IPS-15b (cell line): Measurements from ENCODE around the gene DCTN5.
"Not testable (repeated sequence)": the region's sequence is repeated elsewhere in the genome, so short reads cannot be mapped to it uniquely, and the experiment has no call there.

Experiments
- H3K27me3 ChIP-seq: one replicate; pipeline ENCODE4 v1.6.1; 2013; ENCODE audit warnings: low read length; ENCODE audit not compliant: control insufficient read depth, insufficient read depth
- H3K36me3 ChIP-seq: one replicate; pipeline ENCODE4 v1.6.1; 2013; ENCODE audit warnings: low read length; ENCODE audit not compliant: control insufficient read depth, insufficient read depth
- H3K4me1 ChIP-seq: one replicate; pipeline ENCODE4 v1.6.1; 2013; ENCODE audit warnings: mild to moderate bottlenecking, low read length; ENCODE audit not compliant: control insufficient read depth, insufficient read depth
- H3K4me3 ChIP-seq: one replicate; pipeline ENCODE4 v1.5.1; 2013; ENCODE audit warnings: low read depth, low read length
- H3K9ac ChIP-seq: one replicate; pipeline ENCODE4 v1.6.1; 2013; ENCODE audit warnings: low read depth, mild to moderate bottlenecking, low read length
- H3K9me3 ChIP-seq: one replicate; pipeline ENCODE4 v1.6.1; 2013; ENCODE audit warnings: mild to moderate bottlenecking, low read length; ENCODE audit not compliant: control insufficient read depth, insufficient read depth

Gene DCTN5

DNA sequence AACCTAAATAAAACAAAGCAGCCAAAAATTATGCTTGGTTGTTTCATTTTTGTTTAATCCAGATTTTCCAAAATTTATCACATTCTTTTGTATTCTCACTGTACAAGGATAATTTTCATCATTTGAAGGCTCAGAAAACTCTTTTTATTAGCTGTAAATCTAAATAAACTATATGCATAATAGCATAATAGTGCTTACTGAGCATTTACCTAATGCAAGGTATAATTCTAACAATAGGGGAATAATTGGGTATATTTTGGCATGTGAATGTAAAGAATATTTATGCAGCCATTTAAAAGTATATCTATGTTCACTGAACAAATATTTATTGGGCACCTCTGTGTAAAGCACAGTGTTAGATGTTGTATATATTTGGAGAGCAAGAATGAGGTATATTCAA is 17.2 kb upstream of the DCTN5 start:
- no peak overlapping the region for H3K9ac ChIP-seq
- H3K4me1 ChIP-seq, result no peaks in the 10 kb centered on the region
- H3K27me3 ChIP-seq, result no peaks in the 10 kb centered on the region
- no peak overlapping the region for H3K4me3 ChIP-seq
- peaks cover 34% of the 10 kb centered on the region for H3K36me3 ChIP-seq
- no peaks in the 10 kb centered on the region for H3K9me3 ChIP-seq

DNA sequence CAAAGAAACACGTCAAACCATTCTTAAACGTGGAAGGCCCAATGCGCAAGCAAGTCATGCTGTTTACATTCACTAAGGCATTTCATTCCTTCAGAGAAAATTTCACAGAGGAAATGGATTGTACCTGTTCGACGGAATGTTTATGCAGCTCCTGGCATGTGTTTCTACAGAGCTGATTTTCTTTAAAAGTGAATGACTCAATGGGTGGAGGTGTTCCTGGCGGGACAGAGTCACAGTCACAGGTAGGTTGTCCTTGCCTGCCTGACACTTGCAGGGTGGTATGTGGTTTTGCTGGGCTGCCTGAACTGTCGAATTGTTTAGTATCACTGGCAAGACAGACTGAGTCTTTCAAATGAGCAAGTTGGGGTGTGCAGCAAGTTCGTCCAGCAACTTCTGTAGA is 11.8 kb upstream of the DCTN5 start:
- no peak overlapping the region for H3K4me3 ChIP-seq
- peaks cover 31% of the 10 kb centered on the region for H3K36me3 ChIP-seq
- no peak overlapping the region for H3K9ac ChIP-seq
- H3K27me3 ChIP-seq, result no peaks in the 10 kb centered on the region
- H3K4me1 ChIP-seq, result no peaks in the 10 kb centered on the region
- H3K9me3 ChIP-seq, result no peaks in the 10 kb centered on the region

DNA sequence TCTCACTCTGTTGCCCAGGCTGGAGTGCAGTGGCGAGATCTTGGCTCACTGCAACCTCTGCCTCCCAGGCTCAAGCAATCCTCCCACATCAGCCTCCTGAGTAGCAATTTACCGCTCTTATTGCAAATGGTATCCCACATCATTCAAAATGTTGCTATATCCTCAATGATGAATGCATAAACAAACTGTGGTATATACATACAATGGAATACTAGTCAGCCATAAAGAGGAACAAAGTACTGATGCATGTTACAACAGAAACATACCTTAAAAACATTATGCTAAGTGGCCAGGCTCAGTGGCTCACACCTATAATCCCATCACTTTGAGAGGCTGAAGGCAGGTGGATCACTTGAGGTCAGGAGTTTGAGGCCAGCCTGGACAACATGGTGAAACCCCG is 9.4 kb upstream of the DCTN5 start:
- H3K4me3 ChIP-seq, H3K9me3 ChIP-seq, H3K27me3 ChIP-seq, H3K4me1 ChIP-seq, H3K9ac ChIP-seq: not testable (repeated sequence)
- H3K36me3 ChIP-seq, result peaks cover 24% of the 10 kb centered on the region

DNA sequence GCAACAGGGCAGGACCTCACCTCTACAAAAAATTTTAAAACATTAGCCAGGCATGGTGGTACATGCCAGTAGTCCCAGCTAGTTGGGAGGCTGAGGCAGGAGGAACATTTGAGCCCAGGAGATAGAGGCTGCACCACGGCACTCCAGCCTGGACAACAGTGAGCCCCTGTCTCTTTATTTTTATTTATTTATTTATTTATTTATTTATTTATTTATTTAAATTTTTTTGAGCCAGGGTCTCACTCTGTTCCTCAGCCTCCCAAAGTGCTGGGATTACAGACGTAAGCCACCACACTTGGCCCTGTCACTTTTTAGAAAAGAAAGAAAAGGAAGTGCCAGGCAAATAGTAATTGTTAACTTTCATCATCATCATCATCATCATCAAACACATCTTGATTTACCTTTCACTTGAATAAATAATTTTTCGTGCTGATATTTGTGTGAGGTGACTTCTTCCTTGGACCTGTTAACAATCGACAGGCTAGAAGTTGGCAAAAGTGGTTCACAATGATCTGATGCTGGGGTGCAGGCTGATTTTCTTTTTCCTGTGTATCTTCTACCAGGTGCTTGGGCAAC is 6.7 kb upstream of the DCTN5 start:
- Histone ChIP-seq H3K9ac (no peak overlapping the region), H3K27me3 (no peaks in the 10 kb centered on the region), H3K4me3 (no peak overlapping the region), H3K4me1 (no peaks in the 10 kb centered on the region), H3K9me3 (no peaks in the 10 kb centered on the region), H3K36me3 (peaks cover 16% of the 10 kb centered on the region)

DNA sequence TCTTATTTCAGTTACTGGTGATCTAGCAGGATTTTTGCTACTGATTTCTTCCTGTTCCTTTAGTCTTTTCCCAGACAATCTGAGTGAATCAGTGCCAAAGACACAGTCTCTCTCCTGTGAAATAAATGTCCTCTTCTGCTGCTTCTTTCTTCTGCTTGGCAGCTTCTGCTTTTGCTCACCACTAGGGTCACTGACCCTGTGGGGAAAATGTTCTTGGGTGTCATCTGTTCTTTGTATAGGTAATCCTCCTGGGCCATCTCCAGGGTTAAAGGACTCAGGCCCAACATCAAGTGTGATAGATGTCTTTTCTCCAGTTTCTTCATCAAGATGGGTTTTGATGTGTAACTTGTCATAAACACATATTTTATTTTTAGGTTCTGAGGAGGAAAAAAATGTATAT is 5.3 kb upstream of the DCTN5 start:
- Histone ChIP-seq H3K4me1 (no peaks in the 10 kb centered on the region), H3K4me3 (no peak overlapping the region), H3K27me3 (no peaks in the 10 kb centered on the region), H3K9ac (no peak overlapping the region), H3K9me3 (no peaks in the 10 kb centered on the region), H3K36me3 (peaks cover 8% of the 10 kb centered on the region)

DNA sequence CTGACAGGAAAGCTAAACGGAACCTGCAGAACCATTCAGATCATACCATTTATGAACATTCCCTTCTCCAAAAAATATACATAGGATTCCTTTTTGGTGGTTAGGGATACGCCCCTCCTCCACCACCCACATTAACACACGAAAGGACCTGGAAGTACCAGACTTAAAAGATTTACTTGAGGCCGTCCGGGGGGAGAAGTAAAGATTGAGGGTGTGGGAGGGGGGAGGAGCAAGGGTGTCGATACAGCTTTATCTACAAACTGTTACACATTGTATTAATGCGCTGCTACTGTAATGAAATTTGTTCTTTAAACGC is 693 bp upstream of the DCTN5 start:
- Histone ChIP-seq H3K9ac (peak overlapping the region; percentile 93), H3K9me3 (no peaks in the 10 kb centered on the region), H3K36me3 (no peaks in the 10 kb centered on the region), H3K4me1 (no peaks in the 10 kb centered on the region), H3K4me3 (peak overlapping the region; percentile 99), H3K27me3 (no peaks in the 10 kb centered on the region)

DNA sequence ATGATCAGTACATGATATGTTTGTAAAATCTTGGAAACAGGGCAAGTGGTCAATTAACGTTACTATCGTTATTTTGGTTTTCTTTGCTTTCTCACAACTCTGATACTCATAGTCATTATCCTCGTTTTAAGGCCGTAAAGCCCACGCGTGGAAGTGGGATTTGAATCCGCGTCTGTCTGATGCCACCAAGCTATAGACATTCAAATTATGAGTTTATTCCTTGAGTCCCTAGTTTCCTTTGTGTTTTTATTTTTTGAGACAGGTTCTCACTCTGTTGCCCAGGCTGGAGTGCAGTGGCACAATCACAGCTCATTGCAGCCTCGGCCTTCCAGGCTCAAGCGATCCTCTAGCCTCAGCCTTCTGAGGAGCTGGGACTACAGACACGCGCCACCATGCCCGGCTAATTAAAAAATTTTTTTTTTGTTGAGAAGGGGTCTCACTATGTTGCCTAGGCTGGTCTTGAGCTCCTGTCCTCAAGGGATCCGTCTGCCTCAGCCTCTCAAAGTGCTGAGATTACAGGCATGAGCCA is 1.0 kb downstream of the DCTN5 start:
- peaks cover 3% of the 10 kb centered on the region for H3K36me3 ChIP-seq

DNA sequence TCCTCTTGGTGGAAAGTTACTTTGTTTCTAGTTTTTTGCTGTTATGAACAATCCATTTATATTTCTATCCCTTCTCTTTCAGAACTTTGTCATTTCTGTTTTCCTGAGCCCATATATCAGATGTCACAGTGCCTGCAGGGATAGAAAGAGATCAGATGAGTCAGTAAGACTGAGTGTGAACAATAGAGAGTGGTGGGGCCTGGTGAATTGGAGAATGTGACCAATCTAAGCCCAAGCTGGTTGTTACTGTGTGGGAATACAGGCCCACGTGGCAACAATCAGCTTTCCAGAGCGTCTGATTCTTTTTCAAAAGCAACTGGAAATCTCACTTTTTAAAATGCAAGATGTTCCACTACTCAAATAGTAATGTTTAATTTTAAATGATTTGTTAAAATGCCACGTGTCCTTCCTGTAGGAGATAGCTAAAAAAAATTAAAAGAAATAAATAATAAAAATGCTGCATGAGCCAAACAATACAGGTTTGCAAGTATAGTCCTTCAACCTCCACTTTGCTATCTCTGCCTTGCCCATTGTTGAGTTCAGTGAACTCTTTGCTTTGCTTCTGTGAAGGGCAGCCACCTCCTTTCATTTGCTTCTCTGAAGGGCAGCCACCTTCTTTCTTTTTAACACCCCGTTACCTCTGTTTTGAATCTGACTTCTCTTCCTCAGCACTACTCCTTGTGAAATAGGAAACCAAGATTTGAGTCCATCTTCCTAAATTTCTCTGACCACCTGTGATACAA is 9.6 kb downstream of the DCTN5 start:
- Histone ChIP-seq H3K9ac (no peak overlapping the region), H3K4me1 (no peaks in the 10 kb centered on the region), H3K27me3 (no peaks in the 10 kb centered on the region), H3K9me3 (no peaks in the 10 kb centered on the region), H3K36me3 (peaks cover 7% of the 10 kb centered on the region), H3K4me3 (no peak overlapping the region)

More for the DNA sequence above, 1.0 kb downstream of the DCTN5 start:
- peak overlapping the region; percentile 81 for H3K9ac ChIP-seq
- H3K9me3 ChIP-seq, result no peaks in the 10 kb centered on the region
- no peaks in the 10 kb centered on the region for H3K27me3 ChIP-seq
- H3K4me3 ChIP-seq, result peak overlapping the region; percentile 99
- no peaks in the 10 kb centered on the region for H3K4me1 ChIP-seq

DNA sequence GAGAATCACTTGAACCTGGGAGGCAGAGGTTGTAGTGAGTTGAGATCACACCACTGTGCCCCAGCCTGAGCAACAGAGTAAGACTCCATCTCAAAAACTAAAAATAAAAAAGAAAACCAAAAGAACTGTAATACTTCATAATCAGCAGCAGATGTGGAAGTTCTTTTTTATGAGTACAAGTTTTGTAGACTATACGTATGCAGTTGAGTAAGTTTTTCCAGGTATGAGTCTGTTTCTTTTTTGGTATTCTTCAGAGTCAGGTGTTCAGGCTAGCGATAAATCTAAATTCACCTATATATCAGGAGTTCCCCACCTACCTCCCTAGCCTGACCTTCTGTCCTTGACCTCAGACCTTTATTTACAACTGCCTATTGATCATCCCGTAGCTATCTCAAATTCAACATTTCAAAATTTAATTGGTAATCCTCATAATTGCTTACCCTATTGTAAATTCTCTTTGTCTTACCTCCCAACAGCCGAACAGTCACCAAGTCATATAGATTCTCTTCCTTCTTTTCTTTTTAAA is 10.7 kb downstream of the DCTN5 start:
- Histone ChIP-seq H3K9me3 (no peaks in the 10 kb centered on the region), H3K4me1 (no peaks in the 10 kb centered on the region), H3K36me3 (peaks cover 6% of the 10 kb centered on the region), H3K9ac (no peak overlapping the region), H3K27me3 (no peaks in the 10 kb centered on the region), H3K4me3 (no peak overlapping the region)

DNA sequence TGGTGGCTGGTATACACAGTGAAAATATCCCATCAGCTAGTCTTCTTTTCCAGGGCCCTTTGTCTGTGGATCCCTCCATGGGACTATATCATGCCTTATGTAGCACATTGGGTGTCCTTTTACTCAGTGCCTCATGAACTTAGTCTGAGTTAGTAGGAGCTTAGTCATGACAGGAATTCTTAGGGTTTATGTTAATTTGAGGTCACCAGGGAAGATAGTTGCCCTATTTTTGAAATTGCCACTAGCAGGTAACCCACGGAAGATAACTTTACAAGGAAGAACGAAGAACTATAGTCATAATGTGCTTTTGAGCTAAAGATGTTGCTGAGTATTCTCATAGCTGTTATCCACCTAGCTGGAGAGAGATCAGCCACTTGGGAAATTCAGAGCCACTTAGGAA is 22.7 kb downstream of the DCTN5 start:
- Histone ChIP-seq H3K36me3 (peaks cover 25% of the 10 kb centered on the region), H3K9ac (no peak overlapping the region), H3K9me3 (no peaks in the 10 kb centered on the region), H3K4me3 (no peak overlapping the region), H3K4me1 (no peaks in the 10 kb centered on the region), H3K27me3 (no peaks in the 10 kb centered on the region)

DNA sequence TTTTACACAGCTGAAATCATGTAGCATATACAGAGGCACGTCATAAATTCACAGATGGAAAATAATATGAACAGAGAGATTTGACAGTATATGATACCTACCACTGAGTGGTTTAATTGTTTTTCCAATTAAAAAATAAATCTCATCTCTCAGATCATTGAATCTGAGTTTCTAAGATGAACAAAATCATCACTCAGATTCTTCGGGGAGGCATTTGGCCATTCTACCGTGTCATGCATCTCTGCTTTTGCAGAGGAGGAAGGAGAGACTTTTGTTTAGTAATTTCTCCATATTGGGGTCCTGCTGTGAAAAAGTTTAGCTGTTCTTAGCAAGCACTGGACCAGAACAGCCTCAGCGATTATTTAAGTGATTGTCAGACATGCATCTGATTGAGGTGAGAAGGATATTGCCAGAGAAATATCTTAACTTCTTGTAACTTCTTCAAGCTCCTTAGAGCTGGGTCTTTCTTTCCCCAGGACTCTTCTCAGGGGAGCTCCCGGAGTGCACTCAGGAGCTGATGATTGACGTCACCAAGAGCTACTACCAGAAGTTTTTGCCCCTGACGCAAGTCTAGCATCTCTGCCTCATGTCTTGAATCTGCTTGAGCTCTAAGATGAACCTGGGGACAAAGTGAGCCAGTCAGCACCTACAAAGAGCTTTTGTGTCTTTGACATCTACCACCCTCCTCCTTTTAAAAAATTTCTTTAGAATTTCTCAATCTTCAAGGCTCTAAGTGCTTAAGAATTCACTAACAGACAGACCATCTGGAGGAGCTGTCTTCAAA is 25.5 kb downstream of the DCTN5 start:
- H3K9me3 ChIP-seq, result no peaks in the 10 kb centered on the region
- no peaks in the 10 kb centered on the region for H3K27me3 ChIP-seq
- no peak overlapping the region for H3K9ac ChIP-seq
- peaks cover 20% of the 10 kb centered on the region for H3K36me3 ChIP-seq
- no peaks in the 10 kb centered on the region for H3K4me1 ChIP-seq
- H3K4me3 ChIP-seq, result no peak overlapping the region

DNA sequence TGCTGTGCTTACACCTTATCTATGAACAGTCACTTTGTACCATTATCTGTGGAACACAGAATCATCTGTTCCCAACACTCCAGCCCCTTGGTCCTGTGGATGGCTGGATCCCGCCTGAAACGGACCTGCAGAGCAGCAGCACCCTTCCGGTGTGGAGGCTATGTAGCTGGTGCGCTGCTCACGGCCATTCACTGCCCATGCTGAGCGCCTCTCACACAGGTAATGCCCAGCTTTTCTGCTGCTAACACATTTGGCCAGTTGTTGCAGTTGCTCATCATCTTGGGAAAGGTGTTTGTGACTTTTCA is 26.0 kb downstream of the DCTN5 start:
- Histone ChIP-seq H3K9ac (no peak overlapping the region), H3K27me3 (no peaks in the 10 kb centered on the region), H3K4me1 (no peaks in the 10 kb centered on the region), H3K36me3 (peaks cover 19% of the 10 kb centered on the region), H3K9me3 (no peaks in the 10 kb centered on the region), H3K4me3 (no peak overlapping the region)
